ENCODE measurements around the gene ZNF367. TPM values are rescaled to one million over a fixed set of nuclear protein-coding genes. Genes with fewer than 3 reads are reported as not detected.

The ZNF367 gene
- total and polyA plus RNA-seq, 2 donors (not counting 1 experiment from before 2014, with no cell fraction given): 0.66 to 2.2 TPM

GRCh38 chr9:96450613-96451528, 32.7 kb upstream of the ZNF367 start:
- TF ChIP-seq, protein P1, sequence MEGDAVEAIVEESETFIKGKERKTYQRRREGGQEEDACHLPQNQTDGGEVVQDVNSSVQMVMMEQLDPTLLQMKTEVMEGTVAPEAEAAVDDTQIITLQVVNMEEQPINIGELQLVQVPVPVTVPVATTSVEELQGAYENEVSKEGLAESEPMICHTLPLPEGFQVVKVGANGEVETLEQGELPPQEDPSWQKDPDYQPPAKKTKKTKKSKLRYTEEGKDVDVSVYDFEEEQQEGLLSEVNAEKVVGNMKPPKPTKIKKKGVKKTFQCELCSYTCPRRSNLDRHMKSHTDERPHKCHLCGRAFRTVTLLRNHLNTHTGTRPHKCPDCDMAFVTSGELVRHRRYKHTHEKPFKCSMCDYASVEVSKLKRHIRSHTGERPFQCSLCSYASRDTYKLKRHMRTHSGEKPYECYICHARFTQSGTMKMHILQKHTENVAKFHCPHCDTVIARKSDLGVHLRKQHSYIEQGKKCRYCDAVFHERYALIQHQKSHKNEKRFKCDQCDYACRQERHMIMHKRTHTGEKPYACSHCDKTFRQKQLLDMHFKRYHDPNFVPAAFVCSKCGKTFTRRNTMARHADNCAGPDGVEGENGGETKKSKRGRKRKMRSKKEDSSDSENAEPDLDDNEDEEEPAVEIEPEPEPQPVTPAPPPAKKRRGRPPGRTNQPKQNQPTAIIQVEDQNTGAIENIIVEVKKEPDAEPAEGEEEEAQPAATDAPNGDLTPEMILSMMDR (conservative IDR thresholded peaks at IDR 0.05 in 1 of 2, IDR thresholded peaks at IDR 0.05 in 1 of 2; ENCODE audit: low read depth in 1 of 2, low read length in 2 of 2): no peak
- no peak for TF ChIP-seq EZH2 (IDR thresholded peaks at IDR 0.05; ENCODE audit: low read length, missing control alignments)
- H3K27me3 ChIP-seq (ENCODE audit: control insufficient read depth, insufficient read depth, low read length): no peaks in the 10 kb centered on the region
- no peaks in the 10 kb centered on the region for H3K9me3 ChIP-seq (ENCODE audit: control insufficient read depth, insufficient read depth, low read depth, low read length)
- peaks cover 30% of the 10 kb centered on the region for H3K79me2 ChIP-seq (ENCODE audit: control insufficient read depth, insufficient read depth, low read length)
- H4K20me1 ChIP-seq (ENCODE audit: control insufficient read depth, extremely low read depth, insufficient read depth, low read length): no peaks in the 10 kb centered on the region
- H3K4me3 ChIP-seq (replicated peaks in 1 of 4; ENCODE audit: control extremely low read depth in 1 of 4, insufficient read depth in 1 of 4, low read depth in 3 of 4, low read length in 4 of 4): peak overlapping the region; percentile 33 to 82 (median 72)
- H3K27ac ChIP-seq (ENCODE audit: insufficient read depth, low read length): peak overlapping the region; percentile 88
- no peaks in the 10 kb centered on the region for H3K36me3 ChIP-seq (ENCODE audit: control insufficient read depth, insufficient read depth, low read length)
- H3K9ac ChIP-seq (ENCODE audit: insufficient read depth, low read length): peak overlapping the region; percentile 84
- peak overlapping the region; percentile 9 for H2AFZ ChIP-seq (ENCODE audit: low read length)
- H3K4me2 ChIP-seq (ENCODE audit: extremely low read depth, insufficient read depth, low read length): peak overlapping the region; percentile 79
- peaks cover 2% of the 10 kb centered on the region for H3K4me1 ChIP-seq (ENCODE audit: control insufficient read depth, extremely low read depth, insufficient read depth, low read length)
- DNase-seq (ENCODE audit: low read depth in 2 of 2): peak; percentile 21 to 35

- DNase-seq (ENCODE audit: low read depth in 2 of 2): peak; percentile 89 to 92
- Histone ChIP-seq H3K79me2 (ENCODE audit: control insufficient read depth, insufficient read depth, low read length) (peaks cover 24% of the 10 kb centered on the region), H3K4me3 (replicated peaks in 1 of 4; ENCODE audit: control extremely low read depth in 1 of 4, insufficient read depth in 1 of 4, low read depth in 3 of 4, low read length in 4 of 4) (peak within 1 kb of the TSS; percentile 50 to 82 (median 72)), H3K27ac (ENCODE audit: insufficient read depth, low read length) (peak within 1 kb of the TSS; percentile 88), H3K27me3 (ENCODE audit: control insufficient read depth, insufficient read depth, low read length) (no peaks in the 10 kb centered on the region), H2AFZ (ENCODE audit: low read length) (peak within 1 kb of the TSS; percentile 99), H3K9me3 (ENCODE audit: control insufficient read depth, insufficient read depth, low read depth, low read length) (no peaks in the 10 kb centered on the region), H3K4me1 (ENCODE audit: control insufficient read depth, extremely low read depth, insufficient read depth, low read length) (peaks cover 2% of the 10 kb centered on the region), H3K9ac (ENCODE audit: insufficient read depth, low read length) (peak within 1 kb of the TSS; percentile 84), H3K36me3 (ENCODE audit: control insufficient read depth, insufficient read depth, low read length) (no peaks in the 10 kb centered on the region), H3K4me2 (ENCODE audit: extremely low read depth, insufficient read depth, low read length) (peak within 1 kb of the TSS; percentile 94), H4K20me1 (ENCODE audit: control insufficient read depth, extremely low read depth, insufficient read depth, low read length) (no peaks in the 10 kb centered on the region)
- TF ChIP-seq EZH2 (IDR thresholded peaks at IDR 0.05; ENCODE audit: low read length, missing control alignments): no peak
- TF ChIP-seq, protein P1 (conservative IDR thresholded peaks at IDR 0.05 in 1 of 2, IDR thresholded peaks at IDR 0.05 in 1 of 2; ENCODE audit: low read depth in 1 of 2, low read length in 2 of 2): no peak
These were observed 31.9 kb upstream of the ZNF367 start, which contains the start of gene HABP4 for GRCh38 chr9:96449845-96450612. Gene HABP4, plus strand, starts transcription at chr9:96450169. Its CDS starts 111 bp downstream, at chr9:96450280.

GRCh38 chr9:96449523-96449844, 31.3 kb upstream of the ZNF367 start:
- no peak for DNase-seq (ENCODE audit: low read depth in 2 of 2)
- Histone ChIP-seq H3K9ac (ENCODE audit: insufficient read depth, low read length) (peak overlapping the region; percentile 24), H3K27me3 (ENCODE audit: control insufficient read depth, insufficient read depth, low read length) (no peaks in the 10 kb centered on the region), H3K4me1 (ENCODE audit: control insufficient read depth, extremely low read depth, insufficient read depth, low read length) (peaks cover 2% of the 10 kb centered on the region), H4K20me1 (ENCODE audit: control insufficient read depth, extremely low read depth, insufficient read depth, low read length) (no peaks in the 10 kb centered on the region), H2AFZ (ENCODE audit: low read length) (peak overlapping the region; percentile 99), H3K4me2 (ENCODE audit: extremely low read depth, insufficient read depth, low read length) (peak overlapping the region; percentile 94), H3K4me3 (replicated peaks in 1 of 4; ENCODE audit: control extremely low read depth in 1 of 4, insufficient read depth in 1 of 4, low read depth in 3 of 4, low read length in 4 of 4) (peak overlapping the region; percentile 50 to 65 (median 64)), H3K27ac (ENCODE audit: insufficient read depth, low read length) (peak overlapping the region; percentile 32), H3K79me2 (ENCODE audit: control insufficient read depth, insufficient read depth, low read length) (peaks cover 19% of the 10 kb centered on the region), H3K9me3 (ENCODE audit: control insufficient read depth, insufficient read depth, low read depth, low read length) (no peaks in the 10 kb centered on the region), H3K36me3 (ENCODE audit: control insufficient read depth, insufficient read depth, low read length) (no peaks in the 10 kb centered on the region)
- TF ChIP-seq, protein P1 (conservative IDR thresholded peaks at IDR 0.05 in 1 of 2, IDR thresholded peaks at IDR 0.05 in 1 of 2; ENCODE audit: low read depth in 1 of 2, low read length in 2 of 2): no peak
- no peak for TF ChIP-seq EZH2 (IDR thresholded peaks at IDR 0.05; ENCODE audit: low read length, missing control alignments)
